ENCODE results near the gene SLC23A3.

DNA sequence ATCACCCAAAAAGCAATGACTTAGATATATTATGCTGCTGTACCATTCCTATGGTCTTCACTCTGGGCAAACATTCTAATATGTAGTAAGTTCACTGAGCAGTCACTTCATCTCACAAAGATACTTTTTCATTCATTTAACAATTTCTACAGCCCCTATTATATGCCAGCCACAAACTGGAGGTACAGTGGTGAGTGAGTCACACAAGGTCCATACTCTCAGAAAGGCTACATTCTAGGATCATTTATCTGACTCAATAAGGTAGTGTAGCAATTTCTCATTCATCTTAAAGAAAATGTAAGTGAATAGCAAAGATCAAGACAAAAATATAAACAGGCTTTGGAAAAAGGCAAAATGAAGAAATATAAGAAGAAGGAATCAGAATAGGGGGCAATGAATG is 49.7 kb downstream of the SLC23A3 start:
- TF ChIP-seq, protein P1, sequence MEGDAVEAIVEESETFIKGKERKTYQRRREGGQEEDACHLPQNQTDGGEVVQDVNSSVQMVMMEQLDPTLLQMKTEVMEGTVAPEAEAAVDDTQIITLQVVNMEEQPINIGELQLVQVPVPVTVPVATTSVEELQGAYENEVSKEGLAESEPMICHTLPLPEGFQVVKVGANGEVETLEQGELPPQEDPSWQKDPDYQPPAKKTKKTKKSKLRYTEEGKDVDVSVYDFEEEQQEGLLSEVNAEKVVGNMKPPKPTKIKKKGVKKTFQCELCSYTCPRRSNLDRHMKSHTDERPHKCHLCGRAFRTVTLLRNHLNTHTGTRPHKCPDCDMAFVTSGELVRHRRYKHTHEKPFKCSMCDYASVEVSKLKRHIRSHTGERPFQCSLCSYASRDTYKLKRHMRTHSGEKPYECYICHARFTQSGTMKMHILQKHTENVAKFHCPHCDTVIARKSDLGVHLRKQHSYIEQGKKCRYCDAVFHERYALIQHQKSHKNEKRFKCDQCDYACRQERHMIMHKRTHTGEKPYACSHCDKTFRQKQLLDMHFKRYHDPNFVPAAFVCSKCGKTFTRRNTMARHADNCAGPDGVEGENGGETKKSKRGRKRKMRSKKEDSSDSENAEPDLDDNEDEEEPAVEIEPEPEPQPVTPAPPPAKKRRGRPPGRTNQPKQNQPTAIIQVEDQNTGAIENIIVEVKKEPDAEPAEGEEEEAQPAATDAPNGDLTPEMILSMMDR (conservative IDR thresholded peaks at IDR 0.05; ENCODE audit: low read length), result no peak
- no peak for TF ChIP-seq EZH2phosphoT487 (IDR thresholded peaks at IDR 0.05; ENCODE audit: borderline replicate concordance, low read depth, low read length)

All from OCI-LY7 (cell line).